Measurements from ENCODE around the gene SLMAP.

GRCh38 chr3:57937092-57937491 is 181.0 kb downstream of the SLMAP start:
- TF ChIP-seq, protein P1, sequence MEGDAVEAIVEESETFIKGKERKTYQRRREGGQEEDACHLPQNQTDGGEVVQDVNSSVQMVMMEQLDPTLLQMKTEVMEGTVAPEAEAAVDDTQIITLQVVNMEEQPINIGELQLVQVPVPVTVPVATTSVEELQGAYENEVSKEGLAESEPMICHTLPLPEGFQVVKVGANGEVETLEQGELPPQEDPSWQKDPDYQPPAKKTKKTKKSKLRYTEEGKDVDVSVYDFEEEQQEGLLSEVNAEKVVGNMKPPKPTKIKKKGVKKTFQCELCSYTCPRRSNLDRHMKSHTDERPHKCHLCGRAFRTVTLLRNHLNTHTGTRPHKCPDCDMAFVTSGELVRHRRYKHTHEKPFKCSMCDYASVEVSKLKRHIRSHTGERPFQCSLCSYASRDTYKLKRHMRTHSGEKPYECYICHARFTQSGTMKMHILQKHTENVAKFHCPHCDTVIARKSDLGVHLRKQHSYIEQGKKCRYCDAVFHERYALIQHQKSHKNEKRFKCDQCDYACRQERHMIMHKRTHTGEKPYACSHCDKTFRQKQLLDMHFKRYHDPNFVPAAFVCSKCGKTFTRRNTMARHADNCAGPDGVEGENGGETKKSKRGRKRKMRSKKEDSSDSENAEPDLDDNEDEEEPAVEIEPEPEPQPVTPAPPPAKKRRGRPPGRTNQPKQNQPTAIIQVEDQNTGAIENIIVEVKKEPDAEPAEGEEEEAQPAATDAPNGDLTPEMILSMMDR (IDR thresholded peaks at IDR 0.05): no peak
- no peak for TF ChIP-seq POLR2AphosphoS5 (IDR thresholded peaks at IDR 0.05; ENCODE audit: low read depth, low read length)
- no peak for TF ChIP-seq RCOR1 (IDR thresholded peaks at IDR 0.05; ENCODE audit: low read length)
- no peak for TF ChIP-seq TAF1 (IDR thresholded peaks at IDR 0.05; ENCODE audit: borderline replicate concordance, low read depth, low read length)
- TF ChIP-seq RAD21 (IDR thresholded peaks at IDR 0.05; ENCODE audit: low read length): no peak
- TF ChIP-seq NFIC (IDR thresholded peaks at IDR 0.05; ENCODE audit: borderline replicate concordance): no peak
- no peak for TF ChIP-seq EZH2phosphoT487 (IDR thresholded peaks at IDR 0.05; ENCODE audit: borderline replicate concordance, low read depth)
- no peak for TF ChIP-seq FOSL2 (IDR thresholded peaks at IDR 0.05; ENCODE audit: borderline replicate concordance, low read depth)
- no peak for TF ChIP-seq RFX5 (IDR thresholded peaks at IDR 0.05; ENCODE audit: low read length)
- TF ChIP-seq RXRA (IDR thresholded peaks at IDR 0.05; ENCODE audit: borderline replicate concordance, low read depth): no peak
- TF ChIP-seq USF1 (IDR thresholded peaks at IDR 0.05; ENCODE audit: borderline replicate concordance, low read depth): no peak
- no peak for TF ChIP-seq REST (IDR thresholded peaks at IDR 0.05; ENCODE audit: low read depth, low read length)

Data from SK-N-SH (cell line).